HCT116 (cell line): ENCODE data around the gene LKAAEAR1. TPM values are rescaled to one million over a fixed set of nuclear protein-coding genes. Genes with fewer than 3 reads are reported as not detected.

Experiments
- ATAC-seq: fragments of 200-7000 bp; cut with Tn5 transposase; 2 replicates; pipeline ENCODE4 v1.9.1; 2020; ENCODE audit warnings: mild to moderate bottlenecking, moderate library complexity
- BruUV-seq: library from RNA; stranded (reverse); fragments of 400-500 nt; replicated peaks from 2 replicates; lab custom pipeline; 2021; lab: Mats Ljungman, UMichigan
- CTCF ChIA-PET: fragments of 300-600 bp; sonication (Branson Sonifier 250); formaldehyde crosslinking; loops from one replicate; lab custom pipeline; 2021; ENCODE audit warnings: antibody characterized with exemption; lab: Charles Lee
- POLR2A ChIA-PET: fragments of 300-600, 350-600 bp; sonication (Branson Sonifier 250); formaldehyde crosslinking; loops from one replicate; lab custom pipeline; 2021; ENCODE audit warnings: antibody characterized with exemption; lab: Charles Lee
- RAD21 ChIA-PET, 2 experiments: fragments of 300-600 bp; sonication (Branson Sonifier 250); formaldehyde crosslinking; loops; one replicate each; lab custom pipeline; 2023; ENCODE audit warnings: low total read pairs in 2 of 2; ENCODE audit not compliant: uncharacterized antibody in 2 of 2, unreplicated experiment in 2 of 2, low non-redundant PET in 1 of 2; lab: Charles Lee
- DNase-seq: peaks from one replicate; pipeline ENCODE4 v3.0.0-alpha.2; 2010; ENCODE audit warnings: low read depth, low spot score
- H2AFZ ChIP-seq: fragments of 200-600 bp; shearing (Covaris generic), sonication (generic); 2 replicates; pipeline ENCODE4 v1.6.1; 2017; ENCODE audit warnings: low read depth, mixed run types, mixed read lengths, antibody characterized with exemption, low read length; ENCODE audit not compliant: poor library complexity, severe bottlenecking
- H3K27ac ChIP-seq: 2 replicates; pipeline ENCODE4 v1.5.1; 2012; ENCODE audit warnings: low read depth, low read length
- H3K27me3 ChIP-seq: fragments of 200-600 bp; sonication (generic); 2 replicates; pipeline ENCODE4 v1.6.1; 2016; ENCODE audit warnings: mixed run types, low read length, mixed read lengths; ENCODE audit not compliant: insufficient read depth
- H3K36me3 ChIP-seq, 2 experiments: fragments of 200-500 bp in 1 of 2; fragments of 200-600 bp in 1 of 2; sonication (Bioruptor generic) in 1 of 2; sonication (generic) in 1 of 2; 2 replicates each; pipeline versions ENCODE4 v1.5.1 to v1.6.1; 2014 to 2016; ENCODE audit warnings: low read length in 2 of 2, inconsistent platforms in 1 of 2, mixed read lengths in 1 of 2, mixed run types in 1 of 2; ENCODE audit not compliant: insufficient read depth in 2 of 2, control insufficient read depth in 1 of 2
- H3K4me1 ChIP-seq, 2 experiments: fragments of 200-600 bp in 1 of 2; sonication (generic) in 1 of 2; 2 replicates each; pipeline versions ENCODE4 v1.5.1 to v1.6.1; 2012 to 2017; ENCODE audit warnings: low read length in 2 of 2, inconsistent platforms in 1 of 2, mild to moderate bottlenecking in 1 of 2, mixed read lengths in 1 of 2, mixed run types in 1 of 2, moderate library complexity in 1 of 2; ENCODE audit not compliant: insufficient read depth in 2 of 2, control insufficient read depth in 1 of 2
- H3K4me2 ChIP-seq: fragments of 200-600 bp; sonication (generic); 2 replicates; pipeline ENCODE4 v1.6.1; 2017; ENCODE audit warnings: mixed run types, low read length, mixed read lengths
- H3K4me3 ChIP-seq, 2 experiments: fragments of 200-600 bp in 1 of 2; sonication (generic) in 1 of 2; replicated peaks in 1 of 2; 2 replicates each; pipeline ENCODE4 v1.5.1; 2011 to 2016; ENCODE audit warnings: low read length in 2 of 2, control low read depth in 1 of 2, low read depth in 1 of 2, mild to moderate bottlenecking in 1 of 2, mixed read lengths in 1 of 2, mixed run types in 1 of 2
- H3K79me2 ChIP-seq: fragments of 200-600 bp; sonication (generic); 2 replicates; pipeline ENCODE4 v1.6.1; 2017; ENCODE audit warnings: mild to moderate bottlenecking, mixed run types, low read length, moderate library complexity, mixed read lengths; ENCODE audit not compliant: insufficient read depth
- H3K9ac ChIP-seq: fragments of 200-600 bp; sonication (generic); 2 replicates; pipeline ENCODE4 v1.6.1; 2016; ENCODE audit warnings: low read length, mixed read lengths
- H3K9me2 ChIP-seq: fragments of 200-600 bp; sonication (generic), shearing (Covaris generic); 2 replicates; pipeline ENCODE4 v1.6.1; 2017; ENCODE audit warnings: mixed run types, mild to moderate bottlenecking, moderate library complexity; ENCODE audit not compliant: insufficient read depth
- H3K9me3 ChIP-seq, 2 experiments: fragments of 200-500 bp in 1 of 2; fragments of 200-600 bp in 1 of 2; sonication (Bioruptor generic) in 1 of 2; sonication (generic) in 1 of 2; 2 replicates each; pipeline ENCODE4 v1.6.1; 2014 to 2017; ENCODE audit warnings: low read length in 2 of 2, mixed read lengths in 2 of 2, inconsistent platforms in 1 of 2, low read depth in 1 of 2, mild to moderate bottlenecking in 1 of 2, mixed run types in 1 of 2, moderate library complexity in 1 of 2; ENCODE audit not compliant: control insufficient read depth in 1 of 2, insufficient read depth in 1 of 2
- H4K20me1 ChIP-seq: fragments of 200-600 bp; sonication (generic), shearing (Covaris generic); 2 replicates; pipeline ENCODE4 v1.6.1; 2017; ENCODE audit warnings: mixed run types, mild to moderate bottlenecking, moderate library complexity; ENCODE audit not compliant: insufficient read depth
- CEBPB ChIP-seq: IDR thresholded peaks from 2 replicates; pipeline ENCODE4 v1.6.1; 2012; ENCODE audit warnings: low read depth
- CTCF ChIP-seq, 3 experiments: fragments of 200-600 bp in 1 of 3; sonication (generic) in 1 of 3; IDR thresholded peaks in 2 of 3; conservative IDR thresholded peaks in 1 of 3; 2 replicates each; pipeline ENCODE4 v1.5.1; 2012 to 2017; ENCODE audit warnings: low read depth in 2 of 3, low read length in 2 of 3, antibody characterized with exemption in 1 of 3, borderline replicate concordance in 1 of 3, control low read depth in 1 of 3, mild to moderate bottlenecking in 1 of 3, mixed read lengths in 1 of 3, mixed run types in 1 of 3, moderate library complexity in 1 of 3; ENCODE audit not compliant: insufficient read depth in 1 of 3
- EGR1 ChIP-seq: IDR thresholded peaks from 2 replicates; pipeline ENCODE4 v1.6.1; 2012; ENCODE audit warnings: low read depth
- EZH2phosphoT487 ChIP-seq: fragments of 200-600 bp; IDR thresholded peaks from 2 replicates; pipeline ENCODE4 v1.6.1; 2018; ENCODE audit warnings: antibody characterized with exemption, borderline replicate concordance
- MAX ChIP-seq: IDR thresholded peaks from 2 replicates; pipeline ENCODE4 v1.6.1; 2012
- POLR2A ChIP-seq: IDR thresholded peaks from 2 replicates; pipeline ENCODE4 v1.7.0; 2011; ENCODE audit warnings: borderline replicate concordance; ENCODE audit not compliant: insufficient read depth, insufficient read length; ENCODE audit errors: extremely low read depth
- POLR2AphosphoS5 ChIP-seq: IDR thresholded peaks from 2 replicates; pipeline ENCODE4 v1.6.1; 2011; ENCODE audit warnings: mild to moderate bottlenecking, low read depth, low read length, moderate library complexity
- SP1 ChIP-seq: IDR thresholded peaks from 2 replicates; pipeline ENCODE4 v1.6.1; 2012; ENCODE audit warnings: low read depth
- TCF7L2 ChIP-seq: IDR thresholded peaks from 2 replicates; pipeline ENCODE4 v1.7.0; 2011; ENCODE audit warnings: borderline replicate concordance, inconsistent platforms; ENCODE audit not compliant: insufficient read depth, insufficient read length; ENCODE audit errors: extremely low read depth
- intact Hi-C: fragments of 100-400 bp; cut with micrococcal nuclease; formaldehyde crosslinking; loops from 2 replicates; pipeline ENCODE4 v1.10.0; 2022
- total RNA-seq: library from RNA; stranded (reverse); gene quantifications from one replicate; pipeline ENCODE4 v1.2.1, GENCODE V29; 2021; ENCODE audit not compliant: unreplicated experiment
- TF ChIP-seq, protein P1 (sequence below): IDR thresholded peaks from 2 replicates; pipeline ENCODE4 v1.6.1; 2011; ENCODE audit warnings: mild to moderate bottlenecking, low read length, moderate library complexity; ENCODE audit not compliant: insufficient replicate concordance; ENCODE audit errors: extremely low read depth

The LKAAEAR1 gene
- total RNA-seq, 1 experiment from 2014 or later: not detected

DNA sequence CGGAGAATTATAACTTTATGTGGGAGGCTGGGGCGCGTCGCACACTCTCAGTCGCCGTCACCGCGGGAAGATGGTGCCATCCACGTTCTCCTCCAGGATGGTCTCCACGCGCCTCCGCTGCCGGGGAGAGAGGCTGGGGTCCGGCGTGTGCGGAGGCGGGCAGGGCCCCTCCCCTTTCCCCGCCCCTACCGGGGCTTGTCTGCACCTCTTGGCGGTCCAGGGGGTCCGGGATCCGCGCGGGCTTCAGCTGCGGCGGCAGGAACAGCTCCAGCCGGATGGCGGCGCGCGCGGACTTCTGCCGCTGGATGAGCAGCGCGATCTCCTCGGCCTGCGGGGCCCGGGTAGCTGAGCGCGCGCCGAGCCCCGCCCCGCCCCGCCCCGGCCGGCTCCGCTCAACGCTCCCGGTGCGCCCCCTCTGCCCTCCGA lies 807 bp downstream of the LKAAEAR1 start:
- no TSS peak for BruUV-seq
- intact Hi-C loops: no loop called here
- POLR2A ChIA-PET: no interaction called here
- Histone ChIP-seq H3K9me3 (peaks cover 6% of the 10 kb centered on the region in 2 experiments; a peak in 2 of 4 replicates), H4K20me1 (no peaks in the 10 kb centered on the region), H3K4me2 (peak overlapping the region; percentile 64), H3K4me1 (peaks cover 9 to 16% of the 10 kb centered on the region in 2 experiments), H3K79me2 (peaks cover 8% of the 10 kb centered on the region; the same call in 1 of the 2 replicates), H3K36me3 (no peaks in the 10 kb centered on the region), H3K27me3 (no peaks in the 10 kb centered on the region), H3K9me2 (no peaks in the 10 kb centered on the region), H3K27ac (no peak overlapping the region)
- CTCF ChIA-PET: interaction anchor here (1.0 to 1.6 kb wide), 3 partner anchors 14 to 37 kb away, joined by 3 to 5 read pairs (median 4); no protein-coding TSS in a partner anchor
- TF ChIP-seq POLR2AphosphoS5: no peak
- peak in 2 of 3 experiments; percentile 34 to 37; a peak in 3 of 6 replicates for TF ChIP-seq CTCF (IDR thresholded peaks at IDR 0.05 in 2 of 3, conservative IDR thresholded peaks at IDR 0.05 in 1 of 3; ENCODE audit: borderline replicate concordance in 1 of 3, insufficient read depth in 1 of 3, low read depth in 2 of 3, low read length in 2 of 3)
- peak; percentile 61 for TF ChIP-seq EGR1
- TF ChIP-seq, all 23 proteins: peak for 2
- Histone ChIP-seq H2AFZ (no peak overlapping the region), H3K4me3 (peak overlapping the region; percentile 17 to 20; a peak in 1 of 4 replicates), H3K9ac (no peak overlapping the region)
- DNase-seq: no peak
- RAD21 ChIA-PET: interaction anchor here in 1 of 2 experiments (0.6 kb wide), 2 partner anchors 38 to 41 kb away, joined by 3 to 4 read pairs; no protein-coding TSS in a partner anchor
- peak; percentile 54 for ATAC-seq

- no peak overlapping the region for H3K9ac ChIP-seq
- POLR2A ChIA-PET: no interaction called here
These were observed 1.3 kb downstream of the LKAAEAR1 start for GRCh38 chr20:64082820-64083377.

More at GRCh38 chr20:64082820-64083377, 1.3 kb downstream of the LKAAEAR1 start:
- Histone ChIP-seq H3K79me2 (peaks cover 9% of the 10 kb centered on the region; the same call in 1 of the 2 replicates), H3K4me1 (peaks cover 14 to 21% of the 10 kb centered on the region in 2 experiments), H3K9me2 (no peaks in the 10 kb centered on the region), H3K9me3 (peaks cover 4 to 5% of the 10 kb centered on the region in 2 experiments; a peak in 2 of 4 replicates), H3K27me3 (no peaks in the 10 kb centered on the region), H3K4me2 (peak overlapping the region; percentile 64), H4K20me1 (no peaks in the 10 kb centered on the region), H3K4me3 (peak overlapping the region; percentile 17 to 20; a peak in 1 of 4 replicates)
- ATAC-seq (no peak), DNase-seq (no peak)
- ChIA-PET CTCF (interaction anchor here (1.0 to 1.6 kb wide), 3 partner anchors 13 to 38 kb away, joined by 3 to 5 read pairs (median 4); no protein-coding TSS in a partner anchor), RAD21 (interaction anchor here in 1 of 2 experiments (0.6 kb wide), 1 partner anchor 38 kb away, joined by 3 read pairs; no protein-coding TSS in a partner anchor)
- no TSS peak for BruUV-seq
- TF ChIP-seq, protein P1, sequence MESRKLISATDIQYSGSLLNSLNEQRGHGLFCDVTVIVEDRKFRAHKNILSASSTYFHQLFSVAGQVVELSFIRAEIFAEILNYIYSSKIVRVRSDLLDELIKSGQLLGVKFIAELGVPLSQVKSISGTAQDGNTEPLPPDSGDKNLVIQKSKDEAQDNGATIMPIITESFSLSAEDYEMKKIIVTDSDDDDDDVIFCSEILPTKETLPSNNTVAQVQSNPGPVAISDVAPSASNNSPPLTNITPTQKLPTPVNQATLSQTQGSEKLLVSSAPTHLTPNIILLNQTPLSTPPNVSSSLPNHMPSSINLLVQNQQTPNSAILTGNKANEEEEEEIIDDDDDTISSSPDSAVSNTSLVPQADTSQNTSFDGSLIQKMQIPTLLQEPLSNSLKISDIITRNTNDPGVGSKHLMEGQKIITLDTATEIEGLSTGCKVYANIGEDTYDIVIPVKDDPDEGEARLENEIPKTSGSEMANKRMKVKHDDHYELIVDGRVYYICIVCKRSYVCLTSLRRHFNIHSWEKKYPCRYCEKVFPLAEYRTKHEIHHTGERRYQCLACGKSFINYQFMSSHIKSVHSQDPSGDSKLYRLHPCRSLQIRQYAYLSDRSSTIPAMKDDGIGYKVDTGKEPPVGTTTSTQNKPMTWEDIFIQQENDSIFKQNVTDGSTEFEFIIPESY: no peak
- TF ChIP-seq CEBPB (no peak), POLR2A (no peak), EZH2phosphoT487 (no peak), MAX (no peak), SP1 (no peak), TCF7L2 (no peak)
- TF ChIP-seq, all 23 proteins: peak for 0
- no peak overlapping the region for H2AFZ ChIP-seq
- intact Hi-C loops: no loop called here
- no peak overlapping the region for H3K27ac ChIP-seq
- no peaks in the 10 kb centered on the region for H3K36me3 ChIP-seq
